ENCODE data around the gene NDC1.

Gene NDC1

DNA sequence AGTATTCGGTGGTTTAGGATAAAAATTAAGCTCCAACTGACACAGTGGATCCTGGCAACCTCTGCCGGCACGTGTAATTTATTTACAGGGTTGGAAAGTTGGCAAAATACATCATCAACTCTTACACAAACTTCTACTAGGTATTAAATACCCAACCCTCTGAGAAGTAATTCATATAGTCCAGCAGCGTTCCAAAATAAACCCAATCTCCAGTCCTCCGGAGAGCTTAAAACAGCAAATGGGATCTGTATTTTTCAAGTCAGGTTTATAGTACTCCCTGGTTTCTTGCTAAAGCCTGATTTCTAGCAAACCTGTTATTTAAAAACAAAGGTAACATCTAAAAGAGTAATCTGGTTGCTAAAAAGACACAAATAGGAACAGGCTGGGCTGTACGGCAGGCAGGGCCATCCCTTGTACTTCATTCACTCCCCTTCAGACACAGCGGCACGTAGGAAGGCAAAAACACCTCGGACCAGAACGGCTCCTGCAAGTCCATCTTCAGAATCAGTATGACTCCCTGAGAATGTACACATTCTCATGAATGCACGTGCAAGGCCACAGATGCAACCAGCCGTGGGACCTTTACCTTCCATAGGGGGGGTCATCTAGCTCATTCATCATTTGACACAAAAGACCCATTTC is 107.8 kb downstream of the NDC1 start:
- Histone ChIP-seq H3K36me3 (ENCODE audit: insufficient read depth, low read length) (no peaks in the 10 kb centered on the region), H4K20me1 (ENCODE audit: insufficient read depth, low read length) (no peaks in the 10 kb centered on the region), H3K79me2 (ENCODE audit: insufficient read depth, low read length) (no peaks in the 10 kb centered on the region), H3K4me1 (ENCODE audit: insufficient read depth, low read length) (no peaks in the 10 kb centered on the region), H3K27me3 (ENCODE audit: insufficient read depth, low read length, poor library complexity) (peaks cover 17% of the 10 kb centered on the region), H2AFZ (ENCODE audit: low read depth, low read length) (no peak overlapping the region), H3K4me2 (ENCODE audit: insufficient read depth, low read length) (no peak overlapping the region), H3K4me3 (ENCODE audit: low read depth in 1 of 2, low read length in 2 of 2) (no peak overlapping the region), H3K9ac (ENCODE audit: low read depth, low read length) (no peak overlapping the region), H3K9me3 (ENCODE audit: insufficient read depth, low read length, severe bottlenecking) (no peaks in the 10 kb centered on the region), H3K27ac (ENCODE audit: low read length) (no peak overlapping the region)
- DNase-seq = no peak
- no peak for ATAC-seq (ENCODE audit: insufficient read depth, low read depth)
- TF ChIP-seq EZH2 (IDR thresholded peaks at IDR 0.05; ENCODE audit: borderline replicate concordance, low read depth, low read length, severe bottlenecking) = no peak
- TF ChIP-seq, protein P1, sequence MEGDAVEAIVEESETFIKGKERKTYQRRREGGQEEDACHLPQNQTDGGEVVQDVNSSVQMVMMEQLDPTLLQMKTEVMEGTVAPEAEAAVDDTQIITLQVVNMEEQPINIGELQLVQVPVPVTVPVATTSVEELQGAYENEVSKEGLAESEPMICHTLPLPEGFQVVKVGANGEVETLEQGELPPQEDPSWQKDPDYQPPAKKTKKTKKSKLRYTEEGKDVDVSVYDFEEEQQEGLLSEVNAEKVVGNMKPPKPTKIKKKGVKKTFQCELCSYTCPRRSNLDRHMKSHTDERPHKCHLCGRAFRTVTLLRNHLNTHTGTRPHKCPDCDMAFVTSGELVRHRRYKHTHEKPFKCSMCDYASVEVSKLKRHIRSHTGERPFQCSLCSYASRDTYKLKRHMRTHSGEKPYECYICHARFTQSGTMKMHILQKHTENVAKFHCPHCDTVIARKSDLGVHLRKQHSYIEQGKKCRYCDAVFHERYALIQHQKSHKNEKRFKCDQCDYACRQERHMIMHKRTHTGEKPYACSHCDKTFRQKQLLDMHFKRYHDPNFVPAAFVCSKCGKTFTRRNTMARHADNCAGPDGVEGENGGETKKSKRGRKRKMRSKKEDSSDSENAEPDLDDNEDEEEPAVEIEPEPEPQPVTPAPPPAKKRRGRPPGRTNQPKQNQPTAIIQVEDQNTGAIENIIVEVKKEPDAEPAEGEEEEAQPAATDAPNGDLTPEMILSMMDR (IDR thresholded peaks at IDR 0.05; ENCODE audit: borderline replicate concordance, extremely low read depth, low read length, poor library complexity, severe bottlenecking) = no peak

DNA sequence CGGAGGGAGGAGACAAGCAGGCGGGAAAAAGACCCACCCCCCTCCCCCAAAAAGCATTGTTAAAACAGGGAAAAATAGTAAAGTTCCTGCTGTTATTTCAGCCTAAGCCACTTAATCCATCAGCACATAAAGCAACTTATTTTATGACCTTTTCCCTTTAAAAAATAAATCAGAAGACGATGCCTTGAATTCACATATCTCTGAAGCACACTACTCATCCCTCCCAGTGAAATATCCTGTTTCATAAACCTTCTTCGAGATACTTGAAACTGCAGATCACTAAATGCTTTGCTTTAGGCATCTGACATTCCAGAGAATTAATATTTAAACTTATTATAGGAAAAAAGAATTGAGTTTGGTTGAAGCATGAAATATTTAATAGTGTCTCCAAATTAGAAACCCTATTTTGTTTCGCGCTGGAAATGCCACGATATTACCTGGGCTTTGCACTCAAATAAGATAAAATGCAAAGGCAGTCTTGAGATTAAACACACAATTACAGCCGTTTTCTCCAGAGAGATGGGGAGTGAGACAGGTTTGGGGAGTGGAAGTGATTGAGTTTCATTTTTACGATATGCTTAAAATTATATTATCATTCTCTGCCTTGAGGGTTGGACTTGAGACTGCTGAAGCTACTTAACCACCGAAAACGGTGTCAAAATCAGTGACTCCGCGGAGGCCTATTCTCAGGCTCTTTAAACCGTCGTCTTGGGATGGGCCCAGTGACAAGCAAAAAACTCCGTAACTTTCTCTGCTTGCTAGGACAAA is 108.5 kb downstream of the NDC1 start:
- Histone ChIP-seq H3K4me3 (ENCODE audit: low read depth in 1 of 2, low read length in 2 of 2) (no peak overlapping the region), H2AFZ (ENCODE audit: low read depth, low read length) (no peak overlapping the region), H3K27ac (ENCODE audit: low read length) (no peak overlapping the region), H4K20me1 (ENCODE audit: insufficient read depth, low read length) (no peaks in the 10 kb centered on the region), H3K4me2 (ENCODE audit: insufficient read depth, low read length) (no peak overlapping the region), H3K79me2 (ENCODE audit: insufficient read depth, low read length) (no peaks in the 10 kb centered on the region), H3K36me3 (ENCODE audit: insufficient read depth, low read length) (no peaks in the 10 kb centered on the region), H3K9ac (ENCODE audit: low read depth, low read length) (no peak overlapping the region), H3K27me3 (ENCODE audit: insufficient read depth, low read length, poor library complexity) (peaks cover 12% of the 10 kb centered on the region), H3K4me1 (ENCODE audit: insufficient read depth, low read length) (no peaks in the 10 kb centered on the region), H3K9me3 (ENCODE audit: insufficient read depth, low read length, severe bottlenecking) (no peaks in the 10 kb centered on the region)
- DNase-seq = no peak
- TF ChIP-seq, protein P1 (IDR thresholded peaks at IDR 0.05; ENCODE audit: borderline replicate concordance, extremely low read depth, low read length, poor library complexity, severe bottlenecking) = no peak
- no peak for TF ChIP-seq EZH2 (IDR thresholded peaks at IDR 0.05; ENCODE audit: borderline replicate concordance, low read depth, low read length, severe bottlenecking)
- ATAC-seq (ENCODE audit: insufficient read depth, low read depth) = no peak

DNA sequence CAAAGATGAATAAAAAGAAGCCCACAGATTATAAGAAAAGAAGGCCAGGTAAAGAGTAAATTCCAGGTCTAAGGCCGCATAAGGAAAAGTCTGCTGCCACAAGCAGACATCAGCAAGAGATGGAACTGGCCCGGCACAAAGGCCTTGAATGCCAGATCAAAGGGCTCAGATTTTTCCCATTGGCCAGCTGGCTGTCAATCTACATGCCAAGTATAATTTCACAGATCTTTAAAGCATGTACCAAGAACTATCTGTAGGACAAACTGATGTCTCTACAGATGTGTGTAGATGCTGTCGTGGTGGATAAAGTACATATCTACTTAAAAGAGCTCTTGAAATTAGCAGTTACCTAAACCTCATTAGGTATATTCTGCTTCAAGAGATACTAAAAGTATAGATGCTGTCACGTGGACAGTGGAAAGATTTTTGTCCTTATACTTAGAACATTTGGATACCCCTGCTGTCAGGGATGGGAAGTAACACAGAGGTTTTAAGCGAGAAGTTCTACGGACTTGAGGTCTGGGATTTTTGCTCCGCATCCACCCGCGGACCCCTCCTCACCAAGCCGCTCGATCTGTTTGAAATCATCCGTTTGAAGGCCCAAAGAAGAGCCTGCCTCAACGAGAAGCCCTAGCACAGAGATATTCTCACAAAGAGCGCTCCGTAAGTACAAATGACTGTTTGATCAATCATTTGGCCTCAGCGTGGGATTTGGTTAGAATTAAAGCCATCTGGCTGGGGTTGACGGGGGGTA is 109.2 kb downstream of the NDC1 start:
- no peak for TF ChIP-seq EZH2 (IDR thresholded peaks at IDR 0.05; ENCODE audit: borderline replicate concordance, low read depth, low read length, severe bottlenecking)
- TF ChIP-seq, protein P1 (IDR thresholded peaks at IDR 0.05; ENCODE audit: borderline replicate concordance, extremely low read depth, low read length, poor library complexity, severe bottlenecking) = no peak
- no peaks in the 10 kb centered on the region for H3K36me3 ChIP-seq (ENCODE audit: insufficient read depth, low read length)
- no peaks in the 10 kb centered on the region for H3K9me3 ChIP-seq (ENCODE audit: insufficient read depth, low read length, severe bottlenecking)
- ATAC-seq (ENCODE audit: insufficient read depth, low read depth) (no peak), DNase-seq (no peak)
- H2AFZ ChIP-seq (ENCODE audit: low read depth, low read length) = no peak overlapping the region
- peaks cover 5% of the 10 kb centered on the region for H3K27me3 ChIP-seq (ENCODE audit: insufficient read depth, low read length, poor library complexity)
- H3K4me1 ChIP-seq (ENCODE audit: insufficient read depth, low read length) = no peaks in the 10 kb centered on the region
- no peaks in the 10 kb centered on the region for H4K20me1 ChIP-seq (ENCODE audit: insufficient read depth, low read length)
- no peak overlapping the region for H3K4me3 ChIP-seq (ENCODE audit: low read depth in 1 of 2, low read length in 2 of 2)
- H3K9ac ChIP-seq (ENCODE audit: low read depth, low read length) = no peak overlapping the region
- H3K4me2 ChIP-seq (ENCODE audit: insufficient read depth, low read length) = no peak overlapping the region
- H3K27ac ChIP-seq (ENCODE audit: low read length) = no peak overlapping the region
- no peaks in the 10 kb centered on the region for H3K79me2 ChIP-seq (ENCODE audit: insufficient read depth, low read length)

All from DND-41 (cell line).